Activated CD4-positive, alpha-beta T cell treated with anti-CD3 and anti-CD28 coated beads, Interleukin-2, amount 50 U/mL, for 24 hours (primary cell): ENCODE data around the gene PSEN2.
"Not testable (repeated sequence)": the region's sequence is repeated elsewhere in the genome, so short reads cannot be mapped to it uniquely, and the experiment has no call there.

Experiments used
- DNase-seq, 2 donors: peaks; one replicate each; pipeline ENCODE4 v3.0.0-alpha.2; 2020; ENCODE audit warnings: low read depth in 1 of 2, low spot score in 1 of 2

The PSEN2 gene

GRCh38 chr1:226870401-226871279 lies at the start of gene PSEN2:
Gene PSEN2 (plus strand): TSS chr1:226870616. CDS start chr1:226881908, 11,292 bp downstream.
- peak; percentile 15 to 33 for DNase-seq

GRCh38 chr1:226820941-226821718 lies 49.3 kb upstream of the PSEN2 start:
- DNase-seq: no peak

GRCh38 chr1:226821719-226822085 lies 48.7 kb upstream of the PSEN2 start:
- DNase-seq: no peak

- no peak for DNase-seq
These were observed 46.8 kb upstream of the PSEN2 start for GRCh38 chr1:226823643-226824042.

GRCh38 chr1:226825037-226825745 lies 45.2 kb upstream of the PSEN2 start:
- no peak for DNase-seq

GRCh38 chr1:226825746-226826100 lies 44.7 kb upstream of the PSEN2 start:
- DNase-seq: no peak

- DNase-seq: no peak
These were observed 43.7 kb upstream of the PSEN2 start for GRCh38 chr1:226826479-226827261.

GRCh38 chr1:226827458-226827857 lies 43.0 kb upstream of the PSEN2 start:
- no peak for DNase-seq

- DNase-seq: peak; percentile 96
These were observed 42.4 kb upstream of the PSEN2 start for GRCh38 chr1:226827968-226828513.

- no peak for DNase-seq
These were observed 41.3 kb upstream of the PSEN2 start for GRCh38 chr1:226829105-226829504.

GRCh38 chr1:226831953-226832352 lies 38.5 kb upstream of the PSEN2 start:
- no peak for DNase-seq

GRCh38 chr1:226832613-226833012 lies 37.8 kb upstream of the PSEN2 start:
- DNase-seq: no peak

GRCh38 chr1:226834179-226834578 lies 36.2 kb upstream of the PSEN2 start:
- DNase-seq: not testable (repeated sequence)

GRCh38 chr1:226835396-226835795 lies 35.0 kb upstream of the PSEN2 start:
- not testable (repeated sequence) for DNase-seq

- DNase-seq: not testable (repeated sequence)
These were observed 32.5 kb upstream of the PSEN2 start for GRCh38 chr1:226837966-226838365.

- DNase-seq: no peak
These were observed 32.0 kb upstream of the PSEN2 start for GRCh38 chr1:226838456-226838855.

GRCh38 chr1:226845624-226846023 lies 24.8 kb upstream of the PSEN2 start:
- DNase-seq: no peak

GRCh38 chr1:226846786-226847185 lies 23.6 kb upstream of the PSEN2 start:
- DNase-seq: no peak

- DNase-seq: not testable (repeated sequence)
These were observed 15.9 kb upstream of the PSEN2 start for GRCh38 chr1:226854548-226854947.

- DNase-seq: no peak
These were observed 7.5 kb upstream of the PSEN2 start for GRCh38 chr1:226862890-226863289.

- DNase-seq: no peak
These were observed 7.0 kb upstream of the PSEN2 start for GRCh38 chr1:226863446-226863845.
